WI38 (cell line): ENCODE data around the gene UQCR11.
"Not testable (repeated sequence)": the region's sequence is repeated elsewhere in the genome, so short reads cannot be mapped to it uniquely, and the experiment has no call there.

Experiments
- H3K4me3 ChIP-seq: 2 replicates; pipeline ENCODE4 v1.5.1; 2011; ENCODE audit warnings: low read depth, mild to moderate bottlenecking, control low read depth, low read length
- CTCF ChIP-seq: IDR thresholded peaks from 2 replicates; pipeline ENCODE4 v1.5.1; 2012; ENCODE audit warnings: low read depth, mild to moderate bottlenecking, control low read depth, low read length

Gene UQCR11

GRCh38 chr19:1645299-1645698, 40.0 kb upstream of the UQCR11 start:
- TF ChIP-seq CTCF, result no peak
- H3K4me3 ChIP-seq, result no peak overlapping the region

GRCh38 chr19:1644070-1644469, 38.8 kb upstream of the UQCR11 start:
- no peak overlapping the region for H3K4me3 ChIP-seq
- TF ChIP-seq CTCF, result no peak

- H3K4me3 ChIP-seq, result not testable (repeated sequence)
Observed at GRCh38 chr19:1640893-1641448, 35.7 kb upstream of the UQCR11 start.

- TF ChIP-seq CTCF, result no peak
- H3K4me3 ChIP-seq, result no peak overlapping the region
Observed at GRCh38 chr19:1636325-1637236, 31.3 kb upstream of the UQCR11 start.

- no peak for TF ChIP-seq CTCF
- H3K4me3 ChIP-seq, result no peak overlapping the region
Observed at GRCh38 chr19:1634938-1635243, 29.6 kb upstream of the UQCR11 start.

GRCh38 chr19:1634242-1634937, 29.1 kb upstream of the UQCR11 start:
- H3K4me3 ChIP-seq, result no peak overlapping the region
- TF ChIP-seq CTCF, result no peak

GRCh38 chr19:1633269-1633826, 28.1 kb upstream of the UQCR11 start:
- TF ChIP-seq CTCF, result no peak
- H3K4me3 ChIP-seq, result no peak overlapping the region
